Kidney epithelial cell (primary cell): ENCODE results near the gene GPR21. TPM values are rescaled to one million over a fixed set of nuclear protein-coding genes. Genes with fewer than 3 reads are reported as not detected.

Experiments used
- DNase-seq: peaks from one replicate; pipeline ENCODE4 v3.0.0-alpha.2; 2010; ENCODE audit warnings: low read depth
- H3K27me3 ChIP-seq: 2 replicates; pipeline ENCODE4 v1.6.0; 2011; ENCODE audit warnings: low read length; ENCODE audit not compliant: control insufficient read depth, insufficient read depth
- H3K36me3 ChIP-seq: 2 replicates; pipeline ENCODE4 v1.5.1; 2011; ENCODE audit warnings: low read length; ENCODE audit not compliant: control insufficient read depth, insufficient read depth
- H3K4me3 ChIP-seq: 2 replicates; pipeline ENCODE4 v1.5.1; 2011; ENCODE audit warnings: low read depth, mild to moderate bottlenecking, control low read depth, low read length
- total RNA-seq: library from RNA; depleted of rRNA; stranded (reverse); fragments of >200 nt; gene quantifications from 2 replicates; pipeline ENCODE4 v1.2.3, GENCODE V29; 2015
- TF ChIP-seq, protein P1 (sequence below): IDR thresholded peaks from 2 replicates; pipeline ENCODE4 v1.5.1; 2011; ENCODE audit warnings: mild to moderate bottlenecking, moderate library complexity, low read length, control low read depth, inconsistent platforms; ENCODE audit not compliant: insufficient read depth, poor library complexity, severe bottlenecking

GPR21 gene
- total RNA-seq, 1 donor from 2014 or later: 0.63 TPM

DNA sequence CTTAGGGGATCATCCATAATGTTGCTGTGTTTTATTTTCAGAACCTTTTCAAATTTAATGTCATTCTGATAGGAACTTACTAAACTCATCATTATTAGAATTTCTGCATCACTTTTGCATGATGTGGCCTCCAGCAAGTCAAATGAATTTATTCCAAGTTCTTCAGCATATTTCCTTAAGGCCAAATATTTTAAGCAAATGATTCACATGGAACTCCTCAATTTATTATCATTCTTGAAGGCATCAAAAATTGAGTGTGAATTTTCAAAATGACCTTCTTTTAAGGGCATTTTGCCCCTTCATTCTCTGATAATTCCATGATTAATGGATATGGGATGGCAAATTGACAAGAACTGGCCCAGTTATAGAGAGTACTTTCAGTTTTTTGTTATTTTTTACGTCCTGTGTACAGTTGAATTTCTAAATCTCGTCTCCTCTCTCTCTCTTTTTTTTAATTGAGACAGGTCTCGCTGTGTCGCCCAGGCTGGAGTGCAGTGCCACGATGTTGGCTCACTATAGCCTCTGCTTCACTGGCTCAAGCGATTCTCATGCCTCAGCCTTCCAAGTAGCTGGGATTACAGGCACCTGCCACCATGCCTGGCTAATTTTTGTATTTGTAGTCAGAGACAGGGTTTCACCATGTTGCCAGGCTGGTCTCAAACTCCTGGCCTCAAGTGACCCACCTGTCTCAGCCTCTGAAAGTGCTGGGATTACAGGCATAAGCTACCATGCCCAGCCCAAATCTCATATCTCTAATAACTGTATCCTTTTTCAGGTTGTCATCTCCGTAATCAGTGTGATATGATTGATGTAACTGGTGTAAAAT is 29.1 kb downstream of the GPR21 start:
- no peak for DNase-seq
- Histone ChIP-seq H3K36me3 (no peaks in the 10 kb centered on the region), H3K27me3 (no peaks in the 10 kb centered on the region), H3K4me3 (no peak overlapping the region)
- TF ChIP-seq, protein P1, sequence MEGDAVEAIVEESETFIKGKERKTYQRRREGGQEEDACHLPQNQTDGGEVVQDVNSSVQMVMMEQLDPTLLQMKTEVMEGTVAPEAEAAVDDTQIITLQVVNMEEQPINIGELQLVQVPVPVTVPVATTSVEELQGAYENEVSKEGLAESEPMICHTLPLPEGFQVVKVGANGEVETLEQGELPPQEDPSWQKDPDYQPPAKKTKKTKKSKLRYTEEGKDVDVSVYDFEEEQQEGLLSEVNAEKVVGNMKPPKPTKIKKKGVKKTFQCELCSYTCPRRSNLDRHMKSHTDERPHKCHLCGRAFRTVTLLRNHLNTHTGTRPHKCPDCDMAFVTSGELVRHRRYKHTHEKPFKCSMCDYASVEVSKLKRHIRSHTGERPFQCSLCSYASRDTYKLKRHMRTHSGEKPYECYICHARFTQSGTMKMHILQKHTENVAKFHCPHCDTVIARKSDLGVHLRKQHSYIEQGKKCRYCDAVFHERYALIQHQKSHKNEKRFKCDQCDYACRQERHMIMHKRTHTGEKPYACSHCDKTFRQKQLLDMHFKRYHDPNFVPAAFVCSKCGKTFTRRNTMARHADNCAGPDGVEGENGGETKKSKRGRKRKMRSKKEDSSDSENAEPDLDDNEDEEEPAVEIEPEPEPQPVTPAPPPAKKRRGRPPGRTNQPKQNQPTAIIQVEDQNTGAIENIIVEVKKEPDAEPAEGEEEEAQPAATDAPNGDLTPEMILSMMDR: no peak

DNA sequence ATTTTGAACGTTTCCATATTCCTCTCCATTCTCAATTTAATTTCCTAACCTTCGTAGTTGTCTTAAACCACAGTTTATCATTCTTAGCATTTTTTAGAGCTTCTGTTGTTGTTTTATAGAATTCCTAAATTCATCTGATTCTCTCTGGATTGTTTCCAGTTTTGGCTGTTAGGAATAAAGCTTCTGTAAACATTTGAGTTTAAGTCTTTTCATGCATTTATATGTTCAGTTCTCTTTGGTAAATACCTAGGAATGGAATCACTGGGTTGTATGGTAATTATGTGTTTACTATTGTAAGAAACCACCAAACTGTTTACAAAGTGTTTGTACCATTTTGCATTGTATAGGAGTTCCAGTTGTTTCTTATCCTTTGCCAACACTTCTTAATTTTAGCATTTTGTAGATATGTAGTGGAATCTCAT is 29.7 kb downstream of the GPR21 start:
- no peaks in the 10 kb centered on the region for H3K27me3 ChIP-seq
- TF ChIP-seq, protein P1: no peak
- no peak overlapping the region for H3K4me3 ChIP-seq
- H3K36me3 ChIP-seq: no peaks in the 10 kb centered on the region
- DNase-seq: no peak

DNA sequence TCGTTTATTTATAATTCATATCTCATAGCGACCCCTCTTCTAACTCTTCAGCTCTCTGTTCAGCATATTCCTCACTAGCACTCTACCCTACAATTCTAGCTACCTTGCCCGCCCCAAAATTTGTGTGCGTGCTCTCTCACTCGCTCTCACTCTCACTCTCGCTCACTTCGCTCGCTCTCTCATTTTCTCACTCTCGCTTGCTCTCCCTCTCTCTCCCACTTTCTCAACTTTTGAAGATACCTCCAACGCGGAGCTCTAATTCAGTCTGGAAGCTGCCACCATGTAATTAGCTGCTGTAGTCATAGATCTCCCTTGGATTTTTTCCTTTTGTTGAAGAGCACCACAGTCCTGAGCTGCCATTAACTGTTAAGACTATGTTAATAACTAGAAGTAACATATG is 30.4 kb downstream of the GPR21 start:
- no peaks in the 10 kb centered on the region for H3K36me3 ChIP-seq
- TF ChIP-seq, protein P1: no peak
- DNase-seq: no peak

DNA sequence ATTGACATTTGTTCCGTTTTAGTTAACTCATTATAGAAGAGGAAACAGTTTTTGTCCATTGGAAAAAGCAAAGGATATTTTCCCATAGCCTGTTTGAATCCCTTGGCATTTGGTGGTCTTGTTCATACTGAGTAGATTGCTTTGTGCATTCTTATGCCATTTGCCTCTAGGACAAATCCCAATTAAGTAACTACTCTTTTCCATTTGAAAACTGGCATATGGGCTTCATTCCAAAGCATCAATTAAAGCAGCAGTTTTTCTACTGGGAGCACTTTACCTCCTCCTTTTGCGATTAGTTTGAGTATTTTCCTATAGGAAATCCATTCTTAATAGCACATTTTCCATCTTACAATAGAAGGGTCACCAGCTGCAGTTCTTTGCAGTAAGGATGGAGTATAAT is 31.2 kb downstream of the GPR21 start:
- TF ChIP-seq, protein P1: no peak
- no peaks in the 10 kb centered on the region for H3K36me3 ChIP-seq
- no peak overlapping the region for H3K4me3 ChIP-seq
- no peak for DNase-seq
- no peaks in the 10 kb centered on the region for H3K27me3 ChIP-seq

More for the DNA sequence above, 30.4 kb downstream of the GPR21 start:
- no peak overlapping the region for H3K4me3 ChIP-seq
- H3K27me3 ChIP-seq: no peaks in the 10 kb centered on the region

DNA sequence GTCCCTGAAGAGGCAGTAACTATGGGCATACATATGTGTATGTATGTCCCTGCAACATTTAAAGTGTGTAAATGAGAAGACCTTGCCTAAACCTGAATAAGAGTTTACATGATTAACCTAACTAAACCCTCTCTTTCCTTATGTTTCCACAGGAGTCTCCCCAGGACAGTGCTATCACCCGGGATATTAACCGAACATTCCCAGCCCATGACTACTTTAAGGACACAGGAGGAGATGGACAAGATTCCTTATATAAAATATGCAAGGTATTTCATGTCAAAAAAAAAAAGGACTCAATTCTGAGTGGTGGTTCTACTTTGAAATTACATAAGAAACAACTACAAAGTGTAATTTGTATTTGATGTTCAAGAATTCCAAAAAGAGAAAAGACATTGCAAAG is 31.7 kb downstream of the GPR21 start:
- H3K4me3 ChIP-seq: no peak overlapping the region
- TF ChIP-seq, protein P1: no peak
- H3K27me3 ChIP-seq: no peaks in the 10 kb centered on the region
- no peaks in the 10 kb centered on the region for H3K36me3 ChIP-seq
- DNase-seq: no peak

DNA sequence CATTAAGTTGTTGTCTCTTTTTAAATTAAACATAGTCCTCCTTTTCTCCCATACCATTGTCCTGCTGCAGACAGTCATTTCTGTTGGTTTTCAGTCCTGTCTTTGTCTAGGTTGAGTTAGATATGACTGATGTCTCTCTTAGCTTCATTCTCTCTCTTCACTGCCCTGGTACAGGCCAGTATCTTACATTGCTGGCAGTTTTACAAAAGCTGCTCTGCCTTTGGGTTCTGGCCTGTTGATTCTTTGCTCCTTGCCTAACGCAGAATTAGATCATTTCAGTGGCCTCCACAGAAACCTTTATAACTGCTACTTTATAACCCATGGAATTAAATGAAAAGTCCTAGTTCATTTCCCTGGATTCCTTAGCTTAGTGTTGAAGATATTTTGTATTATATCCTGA is 33.7 kb downstream of the GPR21 start:
- H3K36me3 ChIP-seq: no peaks in the 10 kb centered on the region
- DNase-seq: no peak
- TF ChIP-seq, protein P1: no peak
- H3K4me3 ChIP-seq: no peak overlapping the region
- no peaks in the 10 kb centered on the region for H3K27me3 ChIP-seq
